GM18502 (cell line): Measurements from ENCODE around the gene GLOD5.
"Not testable (repeated sequence)": the region's sequence is repeated elsewhere in the genome, so short reads cannot be mapped to it uniquely, and the experiment has no call there.

Source experiments
- ATAC-seq: cut with Tn5 transposase; IDR thresholded peaks from one replicate; pipeline ENCODE4 v1.9.1; 2021; ENCODE audit warnings: mild to moderate bottlenecking; ENCODE audit not compliant: unreplicated experiment, poor library complexity

Gene GLOD5

DNA sequence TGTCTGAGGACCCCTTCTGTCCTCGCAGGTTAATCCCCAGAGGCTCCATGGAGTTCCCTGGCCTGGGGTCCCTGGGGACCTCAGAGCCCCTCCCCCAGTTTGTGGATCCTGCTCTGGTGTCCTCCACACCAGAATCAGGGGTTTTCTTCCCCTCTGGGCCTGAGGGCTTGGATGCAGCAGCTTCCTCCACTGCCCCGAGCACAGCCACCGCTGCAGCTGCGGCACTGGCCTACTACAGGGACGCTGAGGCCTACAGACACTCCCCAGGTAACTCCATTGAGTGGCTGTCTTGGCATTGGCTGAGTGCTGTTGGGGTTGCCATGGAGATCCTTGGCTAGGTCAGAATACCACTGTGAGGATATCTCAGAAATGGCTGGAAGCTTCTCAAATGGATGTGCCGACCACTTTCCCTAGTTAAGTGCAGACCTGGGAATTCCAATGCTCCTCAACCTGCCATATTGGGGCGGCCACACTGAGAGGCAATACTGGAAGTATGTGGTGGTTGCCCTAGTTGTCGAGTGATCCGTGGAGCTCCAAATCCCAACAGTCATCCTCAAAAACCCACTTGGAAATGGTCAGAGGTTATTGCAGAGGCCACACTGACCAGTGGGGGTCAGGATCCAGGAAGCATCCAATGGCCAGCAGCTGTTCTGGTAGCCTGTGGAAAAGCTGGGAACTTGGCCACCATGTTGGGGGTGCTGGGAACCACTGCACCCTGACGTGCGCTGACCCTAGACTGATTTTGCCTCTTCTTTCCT is 29.7 kb downstream of the GLOD5 start:
- ATAC-seq = no peak

DNA sequence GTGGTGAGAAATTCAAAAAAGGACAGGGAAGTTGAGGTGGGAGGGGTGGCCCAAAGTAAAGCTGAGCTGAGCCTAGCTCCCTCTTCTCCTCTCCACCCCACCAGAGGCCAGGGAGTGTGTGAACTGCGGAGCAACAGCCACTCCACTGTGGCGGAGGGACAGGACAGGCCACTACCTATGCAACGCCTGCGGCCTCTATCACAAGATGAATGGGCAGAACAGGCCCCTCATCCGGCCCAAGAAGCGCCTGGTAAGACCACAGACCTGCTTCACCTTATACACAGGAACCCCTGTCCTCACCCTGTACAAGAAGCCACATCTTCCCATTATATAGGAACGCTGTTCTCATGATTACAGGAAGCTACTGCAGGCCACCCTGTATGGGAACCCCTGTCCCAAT is 30.7 kb downstream of the GLOD5 start:
- ATAC-seq = no peak

GRCh38 chrX:48793935-48794334 is 32.4 kb downstream of the GLOD5 start:
- no peak for ATAC-seq

DNA sequence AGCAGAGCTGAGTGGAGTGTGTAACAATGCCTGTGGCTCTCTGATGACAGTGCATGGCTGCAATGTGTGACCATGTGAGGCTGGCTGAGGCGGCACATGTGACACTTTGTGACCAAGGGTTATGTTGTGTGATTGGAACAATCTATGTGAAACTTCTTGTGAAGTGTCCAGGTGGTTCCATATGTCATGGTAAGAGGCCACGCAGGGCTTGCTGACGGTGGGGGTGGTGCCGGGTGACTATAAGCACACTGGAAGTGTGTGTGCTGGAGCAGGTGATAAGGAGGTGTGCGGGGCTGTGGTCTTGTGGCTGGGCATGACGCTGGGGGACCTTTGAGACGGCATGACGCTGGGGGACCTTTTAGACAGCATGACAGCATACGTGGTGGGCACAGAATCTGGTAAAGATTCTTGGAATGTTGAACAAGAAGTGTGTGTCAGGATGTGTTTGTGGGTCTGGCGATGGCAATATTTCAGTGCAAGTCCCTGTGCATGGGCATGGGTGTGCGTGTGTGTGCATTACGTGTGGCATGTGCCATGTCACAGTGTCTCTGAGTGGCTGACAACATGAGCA is 32.9 kb downstream of the GLOD5 start:
- no peak for ATAC-seq

- no peak for ATAC-seq
These were observed 33.5 kb downstream of the GLOD5 start for GRCh38 chrX:48794911-48795515.

DNA sequence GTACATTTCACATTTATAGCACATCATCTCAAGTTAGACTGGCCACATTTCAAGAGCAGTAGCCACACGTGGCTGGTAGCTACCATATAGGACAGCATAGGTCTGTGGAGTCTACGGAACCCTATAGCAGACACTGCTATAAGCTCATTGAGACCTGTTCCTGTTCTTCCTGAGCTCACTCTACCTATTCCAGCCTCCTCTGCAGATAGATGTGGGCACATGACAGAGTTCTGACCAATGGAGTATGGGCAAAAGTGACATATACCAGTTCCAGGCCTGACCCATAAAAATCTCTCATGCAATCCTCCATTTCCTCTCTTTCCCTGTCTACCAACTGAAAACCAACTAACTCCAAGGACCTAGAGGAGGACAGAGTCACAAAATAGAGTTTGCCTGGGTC is 36.8 kb downstream of the GLOD5 start:
- ATAC-seq = no peak

DNA sequence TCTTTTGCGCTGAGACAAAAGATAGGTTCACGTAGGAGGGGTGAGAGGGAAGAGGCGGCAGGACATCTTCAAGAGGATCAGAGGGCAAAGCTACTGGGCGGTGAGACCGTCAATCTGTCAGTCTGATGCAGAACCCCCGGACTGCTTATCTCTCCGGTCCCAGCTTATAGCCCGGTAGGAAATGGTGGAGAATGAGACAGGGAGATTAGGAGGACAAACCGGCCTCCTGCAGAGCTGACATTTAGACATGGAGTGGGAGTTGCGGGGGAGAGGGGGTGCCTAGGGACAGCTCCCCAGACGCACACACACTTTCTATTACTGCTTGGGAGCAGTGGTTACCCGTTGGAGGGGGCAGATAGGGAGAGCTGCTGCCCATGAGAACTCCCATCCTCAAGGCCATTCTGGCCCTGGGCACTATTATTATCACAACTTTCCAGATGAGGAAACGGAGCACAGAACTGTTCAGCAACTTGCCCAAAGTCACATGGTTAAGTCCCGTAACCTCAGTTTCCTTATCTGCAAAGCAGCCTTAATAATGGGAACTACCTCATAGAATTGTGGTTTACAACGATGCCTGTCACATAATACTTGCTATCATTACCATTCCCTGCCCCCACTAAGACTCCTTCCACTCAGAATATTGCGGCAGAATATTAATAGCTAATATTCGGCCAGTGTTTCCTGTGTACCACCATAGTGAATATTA is 39.2 kb downstream of the GLOD5 start:
- no peak for ATAC-seq

GRCh38 chrX:48801280-48802088 is 39.9 kb downstream of the GLOD5 start, which contains the start of gene HDAC6:
Gene HDAC6, plus strand, starts transcription at chrX:48802067. Its CDS starts 626 bp downstream, at chrX:48802693.
- peak; percentile 86 for ATAC-seq

- ATAC-seq = peak; percentile 53
These were observed 40.8 kb downstream of the GLOD5 start for GRCh38 chrX:48802089-48802904.

DNA sequence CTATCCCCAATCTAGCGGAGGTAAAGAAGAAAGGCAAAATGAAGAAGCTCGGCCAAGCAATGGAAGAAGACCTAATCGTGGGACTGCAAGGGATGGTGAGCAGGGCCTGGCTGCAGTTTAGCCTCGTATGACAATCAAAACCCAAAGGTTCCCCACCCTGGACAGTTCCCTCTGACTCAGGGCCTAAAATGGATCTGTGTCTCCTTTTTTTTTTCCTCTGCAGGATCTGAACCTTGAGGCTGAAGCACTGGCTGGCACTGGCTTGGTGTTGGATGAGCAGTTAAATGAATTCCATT is 41.3 kb downstream of the GLOD5 start:
- ATAC-seq = no peak

DNA sequence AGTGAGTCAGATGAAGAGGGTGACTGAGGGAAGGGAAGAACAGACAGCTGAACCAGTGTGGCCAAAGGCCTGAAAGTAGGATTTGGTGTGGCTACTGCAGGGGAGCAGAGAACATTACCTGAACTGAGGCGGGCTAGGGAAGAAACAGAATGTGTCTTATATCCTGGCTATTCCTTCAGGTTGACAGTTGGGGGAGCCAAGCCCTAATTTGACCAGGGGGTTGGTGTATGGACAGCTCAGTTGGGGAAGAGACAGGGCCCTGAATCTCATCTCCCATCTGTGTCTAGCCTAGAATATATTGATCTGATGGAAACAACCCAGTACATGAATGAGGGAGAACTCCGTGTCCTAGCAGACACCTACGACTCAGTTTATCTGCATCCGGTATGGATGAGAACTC is 44.5 kb downstream of the GLOD5 start:
- no peak for ATAC-seq

GRCh38 chrX:48813644-48814043 is 52.1 kb downstream of the GLOD5 start:
- ATAC-seq = no peak

- no peak for ATAC-seq
These were observed 53.2 kb downstream of the GLOD5 start for GRCh38 chrX:48814722-48815121.

DNA sequence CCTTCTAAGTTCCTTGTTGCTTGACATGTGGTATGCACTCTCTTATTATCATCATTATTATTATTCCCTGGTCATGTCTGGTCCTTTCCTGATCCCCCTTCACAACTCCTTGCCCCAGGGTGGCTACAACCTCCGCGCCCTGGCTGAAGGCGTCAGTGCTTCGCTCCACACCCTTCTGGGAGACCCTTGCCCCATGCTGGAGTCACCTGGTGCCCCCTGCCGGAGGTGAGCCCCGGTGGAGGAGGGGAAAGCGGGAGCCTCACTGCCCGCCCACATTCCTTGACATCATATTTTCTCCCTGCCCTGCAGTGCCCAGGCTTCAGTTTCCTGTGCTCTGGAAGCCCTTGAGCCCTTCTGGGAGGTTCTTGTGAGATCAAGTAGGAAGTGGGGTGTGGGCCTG is 53.7 kb downstream of the GLOD5 start:
- ATAC-seq = no peak

DNA sequence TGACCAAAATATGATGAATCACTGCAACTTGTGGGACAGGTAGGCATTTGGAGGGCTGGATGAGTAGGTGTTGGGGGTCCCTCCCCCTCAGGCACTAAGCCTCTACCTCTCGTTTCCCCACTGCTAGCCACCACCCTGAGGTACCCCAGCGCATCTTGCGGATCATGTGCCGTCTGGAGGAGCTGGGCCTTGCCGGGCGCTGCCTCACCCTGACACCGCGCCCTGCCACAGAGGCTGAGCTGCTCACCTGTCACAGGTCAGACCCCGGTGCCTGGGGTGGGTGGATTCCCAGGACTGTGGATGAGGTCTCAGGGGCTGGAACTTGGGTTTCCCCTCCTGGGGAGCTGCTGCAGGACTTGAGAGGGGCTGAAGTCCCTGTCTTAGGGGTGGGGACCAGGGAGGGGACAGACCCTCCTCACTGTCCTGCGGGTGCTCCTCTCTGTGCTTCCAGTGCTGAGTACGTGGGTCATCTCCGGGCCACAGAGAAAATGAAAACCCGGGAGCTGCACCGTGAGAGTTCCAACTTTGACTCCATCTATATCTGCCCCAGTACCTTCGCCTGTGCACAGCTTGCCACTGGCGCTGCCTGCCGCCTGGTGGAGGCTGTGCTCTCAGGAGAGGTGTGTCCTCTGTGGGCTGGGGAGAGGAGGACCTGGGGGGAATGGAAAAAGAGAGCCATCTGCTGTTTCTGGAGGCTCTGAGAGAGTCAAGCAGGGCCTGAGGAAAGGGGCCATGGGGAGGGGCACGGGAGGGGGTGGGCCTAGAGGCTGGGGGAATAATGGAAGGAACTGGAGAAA is 54.7 kb downstream of the GLOD5 start:
- ATAC-seq = no peak

- no peak for ATAC-seq
These were observed 56.6 kb downstream of the GLOD5 start for GRCh38 chrX:48818098-48818497.

- ATAC-seq = no peak
These were observed 57.3 kb downstream of the GLOD5 start for GRCh38 chrX:48818866-48819265.

GRCh38 chrX:48819394-48819793 is 57.8 kb downstream of the GLOD5 start:
- ATAC-seq = not testable (repeated sequence)

- ATAC-seq = no peak
These were observed 61.5 kb downstream of the GLOD5 start for GRCh38 chrX:48823053-48823452.
